ELF-1 (cell line): ENCODE results near the gene THOC1.

Source experiments
- DNase-seq: peaks from one replicate; pipeline ENCODE4 v3.0.0-alpha.2; 2016; ENCODE audit warnings: low read depth, low spot score

THOC1 gene

DNA sequence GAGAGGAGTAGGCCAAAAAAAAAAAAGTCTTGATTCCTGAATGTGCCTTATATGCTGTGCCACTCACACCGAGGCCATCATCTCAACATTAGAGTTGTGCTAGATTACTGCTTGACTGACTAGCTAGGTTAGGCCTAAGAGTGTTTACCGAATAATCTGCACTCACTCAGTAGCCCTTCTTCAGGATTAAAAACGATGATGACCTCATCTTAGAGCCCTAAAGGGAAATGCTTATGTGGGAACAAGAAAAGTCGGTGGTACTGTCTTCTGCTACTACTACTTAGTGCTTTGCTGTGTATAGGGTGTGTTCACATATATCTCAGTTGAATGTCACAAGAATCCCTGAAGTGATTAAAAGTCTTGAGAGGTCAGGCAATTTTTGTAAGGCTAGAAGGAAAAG lies 54.3 kb downstream of the THOC1 start:
- no peak for DNase-seq

DNA sequence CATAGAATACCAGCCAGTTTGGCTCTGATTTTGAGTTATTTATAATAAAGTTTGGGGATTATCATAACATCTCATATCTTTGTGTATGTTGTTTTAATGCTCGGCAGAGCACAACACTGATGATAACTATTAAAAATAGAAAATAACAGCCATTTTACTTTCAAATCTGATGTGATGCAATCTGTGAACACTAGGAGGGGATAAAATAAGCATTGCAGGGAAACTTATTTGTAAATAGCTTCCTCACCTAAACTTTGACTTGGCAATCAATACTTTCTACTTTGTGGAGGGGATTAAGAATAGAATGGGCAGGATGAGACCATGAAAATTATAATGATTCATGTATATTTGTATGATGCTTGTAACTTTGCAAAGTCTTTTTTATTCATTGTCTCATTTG lies 55.1 kb downstream of the THOC1 start:
- no peak for DNase-seq

DNA sequence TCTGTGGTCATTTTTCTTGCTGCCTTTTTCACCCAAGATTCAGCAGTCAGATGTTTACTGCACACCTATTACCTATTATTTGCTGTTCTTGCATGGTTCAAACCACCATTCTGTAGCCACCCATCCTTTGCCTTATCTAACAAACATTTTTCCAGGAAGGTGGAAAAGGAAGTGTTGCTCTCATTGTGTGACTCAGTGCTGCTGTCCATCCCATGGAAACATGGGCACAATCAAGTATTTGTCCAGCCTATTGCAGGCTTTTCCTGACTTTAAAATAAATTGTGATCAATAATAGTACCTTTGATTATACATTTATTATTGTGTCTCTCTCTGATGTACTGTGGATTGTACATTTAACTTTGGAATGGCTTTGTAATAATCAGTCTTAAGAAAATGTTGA lies 56.3 kb downstream of the THOC1 start:
- DNase-seq = no peak

GRCh38 chr18:210733-211132 lies 57.1 kb downstream of the THOC1 start:
- no peak for DNase-seq

DNA sequence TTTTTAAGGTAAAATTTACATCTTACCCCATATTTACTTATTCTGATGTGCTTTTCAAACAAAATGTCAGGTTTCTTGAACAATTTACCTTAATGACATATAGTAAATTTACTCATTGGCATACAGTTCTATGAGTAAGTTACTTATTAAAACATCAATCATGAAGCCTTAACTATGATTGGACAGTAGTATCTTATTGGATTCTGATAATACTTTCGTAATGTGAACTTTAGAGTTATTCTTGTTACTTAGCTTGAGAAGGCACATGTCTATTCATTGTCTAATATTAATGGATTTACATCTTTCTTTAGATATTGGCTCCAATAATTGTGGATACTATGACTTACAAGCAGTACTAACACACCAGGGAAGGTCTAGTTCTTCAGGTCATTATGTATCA lies 57.8 kb downstream of the THOC1 start:
- no peak for DNase-seq

DNA sequence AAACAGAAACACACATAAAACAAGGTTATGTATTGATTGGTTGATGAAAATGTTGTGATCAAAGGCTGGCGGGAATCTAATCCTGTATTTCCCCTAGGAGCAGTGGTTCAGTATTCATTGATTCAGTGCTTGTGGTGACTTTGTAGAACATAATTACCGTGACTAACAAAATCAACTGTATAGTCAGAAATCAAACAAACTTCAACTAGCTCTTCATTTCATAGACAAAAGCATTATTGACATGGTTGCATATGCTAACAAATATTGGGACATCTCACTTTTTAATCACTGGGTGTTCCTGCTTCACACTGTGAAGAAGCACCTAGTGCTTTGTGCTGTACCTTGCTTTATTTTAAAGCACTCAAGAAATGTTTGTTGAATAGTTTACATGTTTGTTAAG lies 68.1 kb downstream of the THOC1 start:
- DNase-seq = no peak

DNA sequence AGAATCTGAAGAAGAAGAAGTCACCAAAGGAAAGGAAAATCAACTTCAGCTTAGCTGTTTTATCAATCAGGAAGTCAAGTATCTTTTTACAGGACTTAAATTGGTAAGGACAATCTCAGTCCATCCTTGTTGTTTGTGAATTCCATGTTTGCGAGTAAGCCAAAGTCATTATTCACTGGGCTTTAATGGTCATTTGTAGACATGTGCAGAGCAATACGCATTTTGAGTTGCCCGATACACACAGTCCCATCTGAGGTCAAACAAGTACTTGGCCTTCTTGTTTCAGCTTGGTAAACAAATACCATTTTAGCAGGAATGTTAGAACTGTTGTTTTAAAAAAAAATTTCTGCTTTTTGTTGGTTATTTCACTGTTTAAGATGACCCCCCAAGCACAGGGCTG lies 68.6 kb downstream of the THOC1 start:
- no peak for DNase-seq

DNA sequence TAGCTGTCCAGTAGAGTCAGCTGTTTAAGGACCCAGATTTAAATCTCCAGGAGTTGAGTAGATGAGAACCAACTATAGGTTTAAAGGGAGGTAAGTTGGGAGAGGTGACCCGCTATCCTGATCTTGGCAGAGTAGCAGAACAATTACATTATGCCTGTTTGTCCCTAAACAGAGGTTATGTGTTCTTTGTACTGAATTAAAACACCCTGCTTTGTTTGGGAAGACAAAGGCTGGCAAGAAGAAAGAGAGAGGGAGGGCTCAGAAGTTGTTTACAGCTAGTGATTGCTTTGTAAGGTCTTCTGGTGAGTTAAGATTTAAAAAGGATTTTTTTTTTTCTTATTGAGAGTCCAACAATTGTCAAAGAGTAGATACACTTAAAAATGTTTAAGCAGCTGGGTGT lies 72.2 kb downstream of the THOC1 start:
- DNase-seq = no peak

- DNase-seq = no peak
Measured at GRCh38 chr18:192801-193200, 75.0 kb downstream of the THOC1 start.

GRCh38 chr18:191725-192124 lies 76.1 kb downstream of the THOC1 start:
- no peak for DNase-seq

- no peak for DNase-seq
Measured at GRCh38 chr18:189254-189653, 78.6 kb downstream of the THOC1 start.

- no peak for DNase-seq
Measured at GRCh38 chr18:183769-184168, 84.1 kb downstream of the THOC1 start.

GRCh38 chr18:181711-182110 lies 86.1 kb downstream of the THOC1 start:
- DNase-seq = no peak

DNA sequence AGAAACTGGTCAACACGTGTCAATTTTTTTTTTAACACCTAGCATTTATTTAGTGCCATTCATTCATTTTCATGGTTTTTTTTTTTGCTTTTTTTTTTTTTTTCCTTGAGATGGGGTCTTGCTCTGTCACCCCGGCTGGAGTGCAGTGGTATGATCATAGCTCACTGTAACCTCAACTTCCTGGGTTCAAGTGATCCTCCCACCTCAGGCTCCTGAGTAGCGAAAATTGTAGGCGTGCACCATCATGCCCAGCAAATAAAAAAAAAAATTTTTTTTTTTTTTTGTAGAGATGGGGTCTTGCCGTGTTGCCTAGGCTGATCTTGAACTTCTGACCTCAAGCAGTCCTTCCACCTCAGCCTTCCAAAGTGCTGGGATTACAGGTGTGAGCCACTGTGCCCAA lies 88.3 kb downstream of the THOC1 start:
- no peak for DNase-seq

- no peak for DNase-seq
Measured at GRCh38 chr18:172361-172760, 95.5 kb downstream of the THOC1 start.
